ENCODE data around the gene MAGEB17. TPM values are rescaled to one million over a fixed set of nuclear protein-coding genes. Genes with fewer than 3 reads are reported as not detected.

Gene MAGEB17
- total and polyA plus RNA-seq, 2 donors (not counting 1 experiment from before 2014, with no cell fraction given) = 0.10 TPM; not detected in 1

DNA sequence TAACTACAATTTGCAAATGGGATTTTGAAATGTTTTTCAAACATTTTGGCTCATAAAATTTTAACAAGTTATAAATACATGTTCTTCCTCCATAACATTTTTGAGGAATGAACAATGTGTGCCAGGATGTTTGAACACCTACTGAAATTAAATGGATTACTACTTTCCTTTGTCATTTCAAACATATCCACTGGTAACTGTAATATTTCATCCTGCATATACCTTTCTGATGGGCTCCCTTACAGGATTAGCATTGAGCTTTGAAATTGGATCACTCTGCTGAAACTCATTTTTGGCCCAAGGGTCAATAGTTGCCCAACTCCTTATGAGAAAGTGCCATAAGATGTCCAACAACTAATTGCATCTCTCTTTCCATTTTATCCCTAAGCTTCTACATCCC is 26.3 kb upstream of the MAGEB17 start:
- H4K20me1 ChIP-seq (ENCODE audit: control insufficient read depth, extremely low read depth, insufficient read depth, low read length) = no peaks in the 10 kb centered on the region
- no peak overlapping the region for H3K27ac ChIP-seq (ENCODE audit: insufficient read depth, low read length)
- H3K4me3 ChIP-seq (replicated peaks in 1 of 4; ENCODE audit: control extremely low read depth in 1 of 4, insufficient read depth in 1 of 4, low read depth in 3 of 4, low read length in 4 of 4) = no peak overlapping the region
- no peaks in the 10 kb centered on the region for H3K27me3 ChIP-seq (ENCODE audit: control insufficient read depth, insufficient read depth, low read length)
- H3K79me2 ChIP-seq (ENCODE audit: control insufficient read depth, insufficient read depth, low read length) = no peaks in the 10 kb centered on the region
- H3K9ac ChIP-seq (ENCODE audit: insufficient read depth, low read length) = no peak overlapping the region
- H3K4me1 ChIP-seq (ENCODE audit: control insufficient read depth, extremely low read depth, insufficient read depth, low read length) = peaks cover 2% of the 10 kb centered on the region
- H2AFZ ChIP-seq (ENCODE audit: low read length) = no peak overlapping the region
- no peak for DNase-seq (ENCODE audit: low read depth in 2 of 2)
- H3K36me3 ChIP-seq (ENCODE audit: control insufficient read depth, insufficient read depth, low read length) = no peaks in the 10 kb centered on the region
- no peak for TF ChIP-seq EZH2 (IDR thresholded peaks at IDR 0.05; ENCODE audit: low read length, missing control alignments)
- TF ChIP-seq, protein P1, sequence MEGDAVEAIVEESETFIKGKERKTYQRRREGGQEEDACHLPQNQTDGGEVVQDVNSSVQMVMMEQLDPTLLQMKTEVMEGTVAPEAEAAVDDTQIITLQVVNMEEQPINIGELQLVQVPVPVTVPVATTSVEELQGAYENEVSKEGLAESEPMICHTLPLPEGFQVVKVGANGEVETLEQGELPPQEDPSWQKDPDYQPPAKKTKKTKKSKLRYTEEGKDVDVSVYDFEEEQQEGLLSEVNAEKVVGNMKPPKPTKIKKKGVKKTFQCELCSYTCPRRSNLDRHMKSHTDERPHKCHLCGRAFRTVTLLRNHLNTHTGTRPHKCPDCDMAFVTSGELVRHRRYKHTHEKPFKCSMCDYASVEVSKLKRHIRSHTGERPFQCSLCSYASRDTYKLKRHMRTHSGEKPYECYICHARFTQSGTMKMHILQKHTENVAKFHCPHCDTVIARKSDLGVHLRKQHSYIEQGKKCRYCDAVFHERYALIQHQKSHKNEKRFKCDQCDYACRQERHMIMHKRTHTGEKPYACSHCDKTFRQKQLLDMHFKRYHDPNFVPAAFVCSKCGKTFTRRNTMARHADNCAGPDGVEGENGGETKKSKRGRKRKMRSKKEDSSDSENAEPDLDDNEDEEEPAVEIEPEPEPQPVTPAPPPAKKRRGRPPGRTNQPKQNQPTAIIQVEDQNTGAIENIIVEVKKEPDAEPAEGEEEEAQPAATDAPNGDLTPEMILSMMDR (conservative IDR thresholded peaks at IDR 0.05 in 1 of 2, IDR thresholded peaks at IDR 0.05 in 1 of 2; ENCODE audit: low read depth in 1 of 2, low read length in 2 of 2) = no peak
- H3K9me3 ChIP-seq (ENCODE audit: control insufficient read depth, insufficient read depth, low read depth, low read length) = no peaks in the 10 kb centered on the region
- H3K4me2 ChIP-seq (ENCODE audit: extremely low read depth, insufficient read depth, low read length) = no peak overlapping the region

DNA sequence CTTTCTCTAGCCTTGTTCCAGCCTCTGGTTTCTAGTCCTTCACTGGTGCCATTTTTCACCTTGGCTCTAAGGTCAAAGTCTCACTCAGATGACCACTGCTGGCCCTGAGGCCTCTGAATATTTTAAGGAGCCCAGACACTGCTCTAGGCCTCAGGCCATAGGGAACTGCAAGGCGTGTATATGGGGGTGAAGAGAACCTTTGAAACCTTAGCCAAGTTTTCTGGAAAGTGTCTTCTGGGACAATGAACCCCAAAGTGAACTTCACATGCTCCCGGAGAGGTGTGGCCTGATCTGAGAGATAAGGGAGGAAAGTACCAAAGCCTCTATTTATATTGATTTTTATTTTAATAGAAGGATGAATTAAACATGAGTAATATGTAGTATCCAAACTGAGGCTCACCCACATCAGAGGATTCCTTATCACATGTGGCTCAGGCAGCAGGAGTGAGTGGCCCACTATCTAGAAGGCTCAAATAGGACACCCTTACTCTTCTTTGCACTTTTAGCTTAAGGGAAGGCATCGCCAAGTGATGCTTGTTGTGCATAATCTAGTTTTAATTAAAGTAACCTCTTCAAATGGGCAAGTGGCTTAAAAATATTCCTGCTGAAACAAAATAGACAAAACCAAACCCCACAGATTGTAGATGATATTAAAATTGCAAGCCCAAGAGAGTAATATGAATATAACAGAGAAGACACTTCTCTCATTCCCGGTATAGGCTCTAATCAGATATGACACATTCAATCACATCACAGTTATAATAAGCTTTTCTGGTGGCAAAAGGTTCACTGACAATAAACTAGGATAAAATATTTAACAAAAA is 25.6 kb upstream of the MAGEB17 start:
- no peak overlapping the region for H3K9ac ChIP-seq (ENCODE audit: insufficient read depth, low read length)
- TF ChIP-seq, protein P1 (conservative IDR thresholded peaks at IDR 0.05 in 1 of 2, IDR thresholded peaks at IDR 0.05 in 1 of 2; ENCODE audit: low read depth in 1 of 2, low read length in 2 of 2) = no peak
- TF ChIP-seq EZH2 (IDR thresholded peaks at IDR 0.05; ENCODE audit: low read length, missing control alignments) = no peak

DNA sequence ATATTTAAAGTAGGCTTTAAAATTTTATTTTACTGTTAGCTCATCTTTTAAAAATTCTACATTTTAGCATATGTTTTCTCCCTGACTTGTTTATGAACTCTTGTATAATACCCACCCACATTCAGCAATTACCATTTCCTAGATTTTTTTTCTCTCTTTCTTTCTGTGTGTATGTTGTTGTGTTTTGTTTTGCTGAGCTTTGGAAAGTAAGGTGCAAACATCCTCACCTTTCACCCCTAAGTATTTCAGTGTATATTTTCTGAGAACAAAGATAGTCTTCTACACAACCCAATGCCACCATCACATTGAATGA is 25.1 kb upstream of the MAGEB17 start:
- Histone ChIP-seq H3K36me3 (ENCODE audit: control insufficient read depth, insufficient read depth, low read length) (no peaks in the 10 kb centered on the region), H4K20me1 (ENCODE audit: control insufficient read depth, extremely low read depth, insufficient read depth, low read length) (no peaks in the 10 kb centered on the region), H3K4me2 (ENCODE audit: extremely low read depth, insufficient read depth, low read length) (no peak overlapping the region), H3K79me2 (ENCODE audit: control insufficient read depth, insufficient read depth, low read length) (no peaks in the 10 kb centered on the region), H3K4me3 (replicated peaks in 1 of 4; ENCODE audit: control extremely low read depth in 1 of 4, insufficient read depth in 1 of 4, low read depth in 3 of 4, low read length in 4 of 4) (no peak overlapping the region), H3K4me1 (ENCODE audit: control insufficient read depth, extremely low read depth, insufficient read depth, low read length) (peaks cover 2% of the 10 kb centered on the region), H3K27me3 (ENCODE audit: control insufficient read depth, insufficient read depth, low read length) (no peaks in the 10 kb centered on the region), H2AFZ (ENCODE audit: low read length) (no peak overlapping the region), H3K27ac (ENCODE audit: insufficient read depth, low read length) (no peak overlapping the region), H3K9me3 (ENCODE audit: control insufficient read depth, insufficient read depth, low read depth, low read length) (no peaks in the 10 kb centered on the region), H3K9ac (ENCODE audit: insufficient read depth, low read length) (no peak overlapping the region)
- DNase-seq (ENCODE audit: low read depth in 2 of 2) = no peak
- no peak for TF ChIP-seq EZH2 (IDR thresholded peaks at IDR 0.05; ENCODE audit: low read length, missing control alignments)
- TF ChIP-seq, protein P1 (conservative IDR thresholded peaks at IDR 0.05 in 1 of 2, IDR thresholded peaks at IDR 0.05 in 1 of 2; ENCODE audit: low read depth in 1 of 2, low read length in 2 of 2) = no peak

More for the DNA sequence above, 25.6 kb upstream of the MAGEB17 start:
- Histone ChIP-seq H3K27me3 (ENCODE audit: control insufficient read depth, insufficient read depth, low read length) (no peaks in the 10 kb centered on the region), H3K36me3 (ENCODE audit: control insufficient read depth, insufficient read depth, low read length) (no peaks in the 10 kb centered on the region), H3K4me3 (replicated peaks in 1 of 4; ENCODE audit: control extremely low read depth in 1 of 4, insufficient read depth in 1 of 4, low read depth in 3 of 4, low read length in 4 of 4) (no peak overlapping the region), H3K4me1 (ENCODE audit: control insufficient read depth, extremely low read depth, insufficient read depth, low read length) (peaks cover 2% of the 10 kb centered on the region), H3K4me2 (ENCODE audit: extremely low read depth, insufficient read depth, low read length) (no peak overlapping the region), H3K27ac (ENCODE audit: insufficient read depth, low read length) (no peak overlapping the region), H3K79me2 (ENCODE audit: control insufficient read depth, insufficient read depth, low read length) (no peaks in the 10 kb centered on the region), H3K9me3 (ENCODE audit: control insufficient read depth, insufficient read depth, low read depth, low read length) (no peaks in the 10 kb centered on the region), H2AFZ (ENCODE audit: low read length) (no peak overlapping the region), H4K20me1 (ENCODE audit: control insufficient read depth, extremely low read depth, insufficient read depth, low read length) (no peaks in the 10 kb centered on the region)
- DNase-seq (ENCODE audit: low read depth in 2 of 2) = no peak
